Lung (tissue), 12 donors: ENCODE results near the gene HEG1. TPM values are rescaled to one million over a fixed set of nuclear protein-coding genes. Genes with fewer than 3 reads are reported as not detected.

Experiments used
- ATAC-seq: fragments of 200-7000 bp; cut with Tn5 transposase; one replicate; pipeline ENCODE4 v1.9.1; 2020; ENCODE audit warnings: moderate number of reproducible peaks; ENCODE audit not compliant: insufficient read depth, low FRiP score
- DNase-seq, 3 donors: peaks; one replicate each; pipeline ENCODE4 v3.0.0-alpha.2; 2013 to 2017
- H3K27ac ChIP-seq, 2 donors: one replicate each; pipeline ENCODE4 v1.5.1; 2013; ENCODE audit warnings: mild to moderate bottlenecking in 2 of 2, moderate library complexity in 2 of 2, control low read depth in 1 of 2, inconsistent platforms in 1 of 2, low read depth in 1 of 2, low read length in 1 of 2
- H3K27me3 ChIP-seq, 3 donors: one replicate each; pipeline ENCODE4 v1.5.1; 2013; ENCODE audit warnings: low read length in 2 of 3; ENCODE audit not compliant: control insufficient read depth in 3 of 3, insufficient read depth in 3 of 3
- H3K36me3 ChIP-seq, 4 donors: one replicate each; pipeline ENCODE4 v1.5.1; 2013; ENCODE audit warnings: low read length in 4 of 4, mild to moderate bottlenecking in 1 of 4, moderate library complexity in 1 of 4; ENCODE audit not compliant: control insufficient read depth in 4 of 4, insufficient read depth in 4 of 4
- H3K4me1 ChIP-seq, 5 donors: one replicate each; pipeline ENCODE4 v1.5.1; 2013; ENCODE audit warnings: low read length in 5 of 5, mild to moderate bottlenecking in 2 of 5, moderate library complexity in 1 of 5; ENCODE audit not compliant: control insufficient read depth in 5 of 5, insufficient read depth in 5 of 5
- H3K4me3 ChIP-seq: one replicate; pipeline ENCODE4 v1.5.1; 2013; ENCODE audit warnings: mild to moderate bottlenecking, control low read depth, moderate library complexity
- H3K9ac ChIP-seq, 2 donors: one replicate each; pipeline ENCODE4 v1.5.1; 2013; ENCODE audit warnings: low read length in 2 of 2, control low read depth in 1 of 2; ENCODE audit not compliant: insufficient read depth in 1 of 2
- H3K9me3 ChIP-seq, 4 donors: one replicate each; pipeline ENCODE4 v1.5.1; 2013; ENCODE audit warnings: low read length in 3 of 4, mild to moderate bottlenecking in 1 of 4, moderate library complexity in 1 of 4; ENCODE audit not compliant: control insufficient read depth in 4 of 4, insufficient read depth in 3 of 4
- CTCF ChIP-seq: IDR thresholded peaks from 2 replicates; pipeline ENCODE4 v1.5.1; 2012; ENCODE audit warnings: mild to moderate bottlenecking; ENCODE audit errors: control extremely low read depth, extremely low read depth
- WGBS, 2 donors: extraction: QIAGEN DNeasy Blood & Tissue Kit; methylation state at CpG; one replicate each; pipeline ENCODE4 v1.1.7; 2013; 5-methylcytosine and 5-hydroxymethylcytosine counted together
- polyA plus RNA-seq, 2 donors: library from polyadenylated mRNA; stranded (reverse); fragments of 200-250 nt; gene quantifications; one replicate each; pipeline ENCODE4 v1.2.1, GENCODE V29; 2013
- total RNA-seq, 2 donors: library from RNA; depleted of rRNA in 1 of 2; stranded (reverse); fragments of >200 nt in 1 of 2; gene quantifications; one replicate each; pipeline ENCODE4 v1.2.1, GENCODE V29; 2014 to 2021
- donor health status: control.
- donor health status: control.
- donor health status: Bipolar disorder and iron deficiency.
- donor health status: healthy.
- donor health status: DM: yes; HTN: yes; CAD: no.

Gene HEG1
- total and polyA plus RNA-seq, 4 donors, result 18.0 to 115 (median 65.7) TPM

DNA sequence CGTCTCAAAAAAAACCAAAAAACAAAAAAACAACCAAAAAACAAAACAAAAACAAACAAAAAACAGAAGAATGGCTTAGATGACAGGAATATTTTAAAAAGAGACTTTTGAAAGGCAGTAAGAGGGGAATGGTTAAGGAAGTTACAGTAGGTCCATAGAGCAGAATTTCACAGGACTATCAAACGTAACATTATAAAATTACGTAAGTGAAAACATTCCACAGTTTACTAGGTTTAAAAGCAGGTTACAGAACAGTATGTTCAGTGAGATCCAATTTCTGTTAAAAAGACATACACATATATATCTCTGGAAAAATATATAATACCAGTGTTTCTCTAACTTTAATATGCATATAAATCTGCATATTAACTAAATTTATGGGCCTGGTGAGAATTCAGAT, 71.0 kb downstream of the HEG1 start:
- Histone ChIP-seq H3K36me3 (peaks cover 4 to 11% (median 8%) of the 10 kb centered on the region in 4 donors), H3K27ac (peak overlapping the region in 1 of 2 donors; percentile 70), H3K4me3 (no peak overlapping the region), H3K27me3 (no peaks in the 10 kb centered on the region), H3K4me1 (peaks cover 0 to 19% (median 4%) of the 10 kb centered on the region in 5 donors), H3K9me3 (no peaks in the 10 kb centered on the region), H3K9ac (no peak overlapping the region)
- WGBS, 2 donors, result 86 to 88% methylated on average over 3 of the region's 3 CpGs
- TF ChIP-seq CTCF, result no peak
- no peak for DNase-seq
- ATAC-seq, result no peak

GRCh38 chr3:124982855-124983254, 72.9 kb downstream of the HEG1 start:
- peak in 1 of 3 donors; percentile 42 for DNase-seq
- Histone ChIP-seq H3K4me3 (no peak overlapping the region), H3K27me3 (no peaks in the 10 kb centered on the region), H3K9me3 (no peaks in the 10 kb centered on the region), H3K36me3 (peaks cover 3 to 9% (median 6%) of the 10 kb centered on the region in 4 donors), H3K4me1 (peaks cover 0 to 19% (median 4%) of the 10 kb centered on the region in 5 donors), H3K9ac (no peak overlapping the region), H3K27ac (peak overlapping the region in 1 of 2 donors; percentile 65)
- WGBS, 2 donors, result 52 to 63% methylated on average over 2 of the region's 2 CpGs
- no peak for TF ChIP-seq CTCF
- ATAC-seq, result no peak

- H3K27ac ChIP-seq, result peak overlapping the region in 1 of 2 donors; percentile 71
These were observed 74.3 kb downstream of the HEG1 start for GRCh38 chr3:124981472-124981871.

More at GRCh38 chr3:124981472-124981871, 74.3 kb downstream of the HEG1 start:
- ATAC-seq, result no peak
- Histone ChIP-seq H3K4me3 (no peak overlapping the region), H3K36me3 (peaks cover 4 to 13% (median 6%) of the 10 kb centered on the region in 4 donors), H3K9me3 (no peaks in the 10 kb centered on the region), H3K27me3 (no peaks in the 10 kb centered on the region), H3K4me1 (peaks cover 0 to 19% (median 2%) of the 10 kb centered on the region in 5 donors), H3K9ac (peak overlapping the region in 1 of 2 donors; percentile 19)
- WGBS, 2 donors, result 52 to 69% methylated on average over 5 of the region's 5 CpGs
- no peak for TF ChIP-seq CTCF
- DNase-seq, result peak; percentile 73 to 81 (median 77)
